Measurements from ENCODE around the gene PHLDA3.

PHLDA3 gene

GRCh38 chr1:201418461-201418860, 50.5 kb downstream of the PHLDA3 start:
- Histone ChIP-seq H3K79me2 (ENCODE audit: insufficient read depth, low read length) (no peaks in the 10 kb centered on the region), H3K9me3 (ENCODE audit: insufficient read depth, low read length) (no peaks in the 10 kb centered on the region)
- no peak for TF ChIP-seq EZH2phosphoT487 (conservative IDR thresholded peaks at IDR 0.05; ENCODE audit: low read length)
- TF ChIP-seq CTCF (IDR thresholded peaks at IDR 0.05; ENCODE audit: insufficient read depth, low read length, poor library complexity, severe bottlenecking) = no peak

More at GRCh38 chr1:201418461-201418860, 50.5 kb downstream of the PHLDA3 start:
- Histone ChIP-seq H2AFZ (ENCODE audit: low read depth, low read length, severe bottlenecking) (no peak overlapping the region), H3K27me3 (ENCODE audit: low read length) (no peaks in the 10 kb centered on the region), H3K4me2 (ENCODE audit: low read depth, low read length, poor library complexity, severe bottlenecking) (no peak overlapping the region), H3K9me2 (replicated peaks; ENCODE audit: insufficient read depth, low read length) (no peaks in the 10 kb centered on the region), H4K20me1 (ENCODE audit: low read depth, low read length) (no peaks in the 10 kb centered on the region), H3F3A (ENCODE audit: insufficient read depth) (no peaks in the 10 kb centered on the region), H3K4me3 (ENCODE audit: insufficient read depth, low read length, poor library complexity, severe bottlenecking) (no peak overlapping the region), H3K27ac (ENCODE audit: low read depth, low read length) (no peak overlapping the region), H3K36me3 (ENCODE audit: low read length) (no peaks in the 10 kb centered on the region), H3K9ac (ENCODE audit: low read length) (no peak overlapping the region)

All from SU-DHL-6 (cell line).